GM23248 (cell line): ENCODE data around the gene PPFIBP2. TPM values are rescaled to one million over a fixed set of nuclear protein-coding genes. Genes with fewer than 3 reads are reported as not detected.

Experiments used
- DNase-seq: peaks from one replicate; pipeline ENCODE4 v3.0.0-alpha.2; 2015
- H2AFZ ChIP-seq: fragments of 200-600 bp; sonication (generic); 2 replicates; pipeline ENCODE4 v1.6.1; 2016; ENCODE audit warnings: antibody characterized with exemption
- H3F3A ChIP-seq: fragments of 200-600 bp; sonication (generic); 2 replicates; pipeline ENCODE4 v1.6.1; 2016; ENCODE audit warnings: mild to moderate bottlenecking, antibody characterized with exemption, mixed run types; ENCODE audit not compliant: insufficient read depth
- H3K27ac ChIP-seq: fragments of 200-600 bp; sonication (generic); 2 replicates; pipeline ENCODE4 v1.5.1; 2016; ENCODE audit warnings: mild to moderate bottlenecking
- H3K27me3 ChIP-seq: fragments of 200-600 bp; sonication (generic); replicated peaks from 2 replicates; pipeline ENCODE4 v1.6.1; 2016; ENCODE audit warnings: mild to moderate bottlenecking; ENCODE audit not compliant: insufficient read depth
- H3K36me3 ChIP-seq: fragments of 200-600 bp; sonication (generic); 2 replicates; pipeline ENCODE4 v1.6.1; 2016; ENCODE audit warnings: low read depth, mild to moderate bottlenecking
- H3K4me1 ChIP-seq: fragments of 200-600 bp; sonication (generic); 2 replicates; pipeline ENCODE4 v1.6.1; 2016; ENCODE audit warnings: mild to moderate bottlenecking; ENCODE audit not compliant: insufficient read depth
- H3K4me2 ChIP-seq: fragments of 200-600 bp; sonication (generic); one replicate; pipeline ENCODE4 v1.6.1; 2016; ENCODE audit warnings: mild to moderate bottlenecking; ENCODE audit not compliant: unreplicated experiment
- H3K4me3 ChIP-seq: fragments of 200-600 bp; sonication (generic); 2 replicates; pipeline ENCODE4 v1.5.1; 2016; ENCODE audit warnings: mild to moderate bottlenecking
- H3K79me2 ChIP-seq: fragments of 200-600 bp; sonication (generic); 2 replicates; pipeline ENCODE4 v1.6.1; 2016; ENCODE audit warnings: mild to moderate bottlenecking; ENCODE audit not compliant: insufficient read depth
- H3K9ac ChIP-seq: fragments of 200-600 bp; sonication (generic); 2 replicates; pipeline ENCODE4 v1.6.1; 2016; ENCODE audit warnings: mild to moderate bottlenecking
- H3K9me2 ChIP-seq: fragments of 200-600 bp; sonication (generic); 2 replicates; pipeline ENCODE4 v1.6.1; 2016; ENCODE audit warnings: mixed run types, mild to moderate bottlenecking, moderate library complexity; ENCODE audit not compliant: insufficient read depth
- H3K9me3 ChIP-seq: fragments of 200-600 bp; sonication (generic); one replicate; pipeline ENCODE4 v1.6.1; 2017; ENCODE audit warnings: low read depth
- H4K20me1 ChIP-seq: fragments of 200-600 bp; sonication (generic); 2 replicates; pipeline ENCODE4 v1.6.0; 2016; ENCODE audit not compliant: insufficient read depth
- EZH2 ChIP-seq: fragments of 200-600 bp; sonication (generic); IDR thresholded peaks from 2 replicates; pipeline ENCODE4 v1.6.1; 2018; ENCODE audit warnings: antibody characterized with exemption, mild to moderate bottlenecking; ENCODE audit not compliant: insufficient read depth, poor library complexity, severe bottlenecking
- EZH2phosphoT487 ChIP-seq: fragments of 200-600 bp; sonication (generic); IDR thresholded peaks from 2 replicates; pipeline ENCODE4 v1.6.1; 2018; ENCODE audit warnings: antibody characterized with exemption, moderate library complexity, mild to moderate bottlenecking, low read depth; ENCODE audit not compliant: insufficient read depth
- WGBS, 2 experiments: methylation state at CpG; one replicate each; pipeline ENCODE4 v1.1.6; 2015 to 2017; ENCODE audit warnings: low lambda C conversion rate in 2 of 2, low coverage in 1 of 2; ENCODE audit errors: missing lambda C conversion rate in 2 of 2; 5-methylcytosine and 5-hydroxymethylcytosine counted together
- in situ Hi-C: fragments of 300-500 bp; cut with MboI; formaldehyde crosslinking; loops from 2 replicates; pipeline ENCODE4 v1.15.0; 2020
- polyA plus RNA-seq: library from polyadenylated mRNA; unstranded; fragments of >200 nt; fragmentation: Nextera tagmentation; extraction: Ambion mirVana; gene quantifications from 2 replicates; pipeline ENCODE4 v1.2.1, GENCODE V29; 2016
- total RNA-seq: library from RNA; depleted of rRNA; stranded (reverse); fragments of >200 nt; shearing (Covaris generic); gene quantifications from 2 replicates; pipeline ENCODE4 v1.2.3, GENCODE V29; 2014

The PPFIBP2 gene
- total and polyA plus RNA-seq, 2 experiments from 2014 or later, result 4.1 to 5.9 TPM

DNA sequence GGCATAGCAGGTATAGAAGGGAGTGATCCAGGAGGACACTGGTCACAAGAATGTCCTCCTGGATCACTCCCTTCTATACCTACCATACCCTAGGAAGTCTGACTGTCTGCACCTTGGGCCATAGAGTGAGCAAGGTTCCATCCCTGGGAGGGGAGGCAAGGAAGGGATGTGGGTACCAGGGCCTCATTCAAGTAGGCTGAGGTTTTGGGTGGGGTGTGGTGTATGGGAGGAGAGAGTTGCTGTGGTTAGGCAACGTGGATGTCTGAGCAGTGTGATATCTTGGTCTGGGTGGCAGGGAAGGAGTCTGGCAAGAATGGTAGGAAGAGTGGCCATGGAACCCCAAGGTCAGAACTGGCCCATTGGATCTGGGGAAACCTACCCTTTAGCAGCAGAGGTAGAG, 13.2 kb downstream of the PPFIBP2 start:
- no peaks in the 10 kb centered on the region for H3K9me2 ChIP-seq
- in situ Hi-C loops, result no loop called here

DNA sequence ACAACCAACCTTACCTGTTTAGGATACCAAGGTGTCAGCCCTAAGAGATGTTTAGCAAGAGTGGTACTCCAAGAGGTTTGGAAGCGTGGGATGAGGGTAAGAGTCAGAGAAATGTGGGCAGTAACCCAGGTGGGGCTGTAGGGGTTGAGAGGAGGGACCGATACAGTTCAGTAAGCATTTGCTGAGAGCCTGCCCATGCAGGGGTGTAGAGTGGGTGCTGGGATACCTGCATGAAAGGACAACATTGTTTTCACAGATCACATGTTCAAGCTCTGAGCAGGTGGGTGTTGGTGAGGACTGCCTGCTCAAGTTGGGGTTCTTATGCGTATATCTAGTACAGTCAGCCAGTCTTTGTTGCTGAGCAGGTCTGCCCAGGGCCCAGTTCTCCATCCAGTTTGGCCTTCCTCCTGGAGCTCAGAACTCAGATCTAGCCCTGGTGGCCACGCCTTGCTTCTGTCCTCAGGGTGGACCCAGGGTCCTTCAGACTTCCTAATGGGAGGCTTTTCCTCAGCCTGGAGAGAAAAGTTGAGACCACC, 14.8 kb downstream of the PPFIBP2 start:
- Histone ChIP-seq H3K27ac (no peak overlapping the region), H3K27me3 (no peaks in the 10 kb centered on the region), H3K4me2 (no peak overlapping the region), H3K9me2 (no peaks in the 10 kb centered on the region), H3F3A (no peaks in the 10 kb centered on the region), H4K20me1 (no peaks in the 10 kb centered on the region), H3K9me3 (no peaks in the 10 kb centered on the region), H2AFZ (no peak overlapping the region), H3K4me3 (no peak overlapping the region), H3K36me3 (no peaks in the 10 kb centered on the region), H3K4me1 (no peaks in the 10 kb centered on the region), H3K79me2 (no peaks in the 10 kb centered on the region), H3K9ac (no peak overlapping the region)
- in situ Hi-C loops, result no loop called here
- WGBS, 2 experiments, result 70 to 75% methylated on average over 4 of the region's 4 CpGs
- TF ChIP-seq EZH2phosphoT487 (no peak), EZH2 (no peak)
- no peak for DNase-seq

More for the DNA sequence above, 13.2 kb downstream of the PPFIBP2 start:
- no peaks in the 10 kb centered on the region for H3K36me3 ChIP-seq
- no peaks in the 10 kb centered on the region for H4K20me1 ChIP-seq
- H3K4me1 ChIP-seq, result no peaks in the 10 kb centered on the region
- no peaks in the 10 kb centered on the region for H3K27me3 ChIP-seq
- H3K79me2 ChIP-seq, result no peaks in the 10 kb centered on the region
- no peak overlapping the region for H3K4me2 ChIP-seq
- WGBS, 2 experiments, result 13 to 14% methylated on average over 1 of the region's 1 CpG
- H3F3A ChIP-seq, result no peaks in the 10 kb centered on the region
- H3K9me3 ChIP-seq, result no peaks in the 10 kb centered on the region
- no peak overlapping the region for H3K4me3 ChIP-seq
- TF ChIP-seq EZH2phosphoT487 (no peak), EZH2 (no peak)
- no peak for DNase-seq
- H3K9ac ChIP-seq, result no peak overlapping the region
- H3K27ac ChIP-seq, result no peak overlapping the region
- H2AFZ ChIP-seq, result no peak overlapping the region

DNA sequence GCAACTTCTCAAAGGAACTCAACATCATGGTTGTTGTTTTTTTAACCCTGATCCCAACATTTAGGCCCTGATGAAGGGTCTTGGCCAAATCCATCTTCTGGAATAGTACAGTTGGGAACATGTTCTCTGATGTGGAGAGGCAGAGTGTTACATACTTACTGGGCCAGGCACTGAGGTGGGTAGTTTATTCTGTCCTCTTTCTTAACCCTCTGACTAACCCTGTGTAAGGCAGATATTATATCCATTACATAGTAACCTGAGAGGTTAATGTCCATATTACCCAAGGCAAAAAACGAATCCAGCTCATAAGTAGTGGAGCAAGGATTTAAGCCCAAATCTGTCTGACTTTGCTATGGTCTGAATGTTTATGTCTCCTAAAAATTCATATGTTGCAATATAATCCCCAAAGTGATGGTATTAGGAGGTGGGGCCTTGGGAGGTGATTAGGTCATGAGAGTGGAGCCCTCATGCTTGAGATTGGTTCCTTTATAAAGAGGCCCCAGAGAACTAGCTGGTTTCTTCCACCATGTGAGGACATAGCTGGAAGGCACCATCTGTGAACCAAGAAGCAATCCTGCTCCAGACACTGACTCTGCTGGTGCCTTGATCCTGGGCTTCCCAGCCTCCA, 16.3 kb downstream of the PPFIBP2 start:
- Histone ChIP-seq H3K4me1 (no peaks in the 10 kb centered on the region), H3F3A (no peaks in the 10 kb centered on the region), H3K9me2 (no peaks in the 10 kb centered on the region), H3K9me3 (no peaks in the 10 kb centered on the region), H2AFZ (no peak overlapping the region), H3K36me3 (no peaks in the 10 kb centered on the region), H3K4me2 (no peak overlapping the region), H3K9ac (no peak overlapping the region), H4K20me1 (no peaks in the 10 kb centered on the region), H3K4me3 (no peak overlapping the region), H3K79me2 (no peaks in the 10 kb centered on the region), H3K27ac (no peak overlapping the region), H3K27me3 (no peaks in the 10 kb centered on the region)
- TF ChIP-seq EZH2phosphoT487 (no peak), EZH2 (no peak)
- 85 to 89% methylated on average over 1 of the region's 1 CpG for WGBS, 2 experiments
- no peak for DNase-seq
- in situ Hi-C loops, result no loop called here

DNA sequence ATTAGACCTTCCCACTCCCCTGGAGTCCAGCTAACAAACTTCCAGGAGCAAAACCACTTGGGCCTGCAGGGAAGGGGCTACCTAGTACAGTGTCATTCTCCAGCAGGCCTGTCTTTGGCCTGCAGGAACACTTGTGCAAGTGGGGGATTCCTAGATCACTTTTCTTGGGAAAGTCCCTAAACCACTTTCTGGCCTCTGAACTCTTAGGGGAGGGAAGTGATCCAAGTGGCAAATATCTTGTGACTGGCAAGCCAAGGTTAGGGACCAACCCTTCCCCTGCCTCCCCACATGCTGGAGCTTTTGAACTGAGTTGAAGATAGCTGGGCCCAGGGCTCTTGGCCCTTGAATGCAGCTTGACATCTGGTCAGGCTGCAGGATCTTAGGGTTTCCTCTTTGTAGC, 17.2 kb downstream of the PPFIBP2 start:
- no peaks in the 10 kb centered on the region for H3K9me2 ChIP-seq
- no peak overlapping the region for H3K27ac ChIP-seq
- H3K79me2 ChIP-seq, result no peaks in the 10 kb centered on the region
- no peak overlapping the region for H3K4me2 ChIP-seq
- H2AFZ ChIP-seq, result no peak overlapping the region
- no peaks in the 10 kb centered on the region for H4K20me1 ChIP-seq
- no peak overlapping the region for H3K9ac ChIP-seq
- H3K9me3 ChIP-seq, result no peaks in the 10 kb centered on the region
- H3K4me3 ChIP-seq, result no peak overlapping the region
- in situ Hi-C loops, result no loop called here
- no peaks in the 10 kb centered on the region for H3F3A ChIP-seq
- TF ChIP-seq EZH2phosphoT487 (no peak), EZH2 (no peak)
- no peaks in the 10 kb centered on the region for H3K4me1 ChIP-seq
- no peaks in the 10 kb centered on the region for H3K27me3 ChIP-seq
- no peaks in the 10 kb centered on the region for H3K36me3 ChIP-seq
- no peak for DNase-seq
